HG02763 (cell line): Measurements from ENCODE around the gene IL12RB1.
"Not testable (repeated sequence)": the region's sequence is repeated elsewhere in the genome, so short reads cannot be mapped to it uniquely, and the experiment has no call there.

Experiments used
- ATAC-seq: cut with Tn5 transposase; IDR thresholded peaks from one replicate; pipeline ENCODE4 v1.9.1; 2021; ENCODE audit warnings: mild to moderate bottlenecking, moderate library complexity; ENCODE audit not compliant: unreplicated experiment

IL12RB1 gene

DNA sequence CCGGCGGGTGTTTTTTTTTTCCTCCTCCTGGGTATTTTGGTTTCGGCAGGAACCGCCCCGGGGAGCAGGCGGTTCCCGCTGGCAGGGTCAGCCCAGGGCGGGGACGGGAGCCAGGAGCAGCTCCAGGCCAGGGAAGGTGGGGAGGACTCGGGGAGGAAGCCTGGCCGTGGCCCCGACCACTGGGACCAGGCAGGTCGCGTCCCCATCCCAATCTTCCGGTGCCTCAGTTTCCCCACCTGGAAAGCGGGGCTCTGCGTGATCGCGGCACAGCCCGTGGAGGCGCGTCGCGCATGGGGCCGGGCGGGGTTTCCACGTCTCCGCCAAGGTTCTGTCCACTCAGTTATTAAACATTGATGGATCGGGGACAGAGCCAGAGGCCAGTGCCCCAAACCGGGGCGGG, 34.8 kb downstream of the IL12RB1 start:
- no peak for ATAC-seq

GRCh38 chr19:18049385-18049784, 37.3 kb downstream of the IL12RB1 start:
- no peak for ATAC-seq

GRCh38 chr19:18046059-18046718, 40.5 kb downstream of the IL12RB1 start:
- no peak for ATAC-seq

GRCh38 chr19:18045307-18046050, 41.3 kb downstream of the IL12RB1 start:
- peak; percentile 6 for ATAC-seq

GRCh38 chr19:18044825-18045304, 41.9 kb downstream of the IL12RB1 start:
- ATAC-seq = peak; percentile 90

DNA sequence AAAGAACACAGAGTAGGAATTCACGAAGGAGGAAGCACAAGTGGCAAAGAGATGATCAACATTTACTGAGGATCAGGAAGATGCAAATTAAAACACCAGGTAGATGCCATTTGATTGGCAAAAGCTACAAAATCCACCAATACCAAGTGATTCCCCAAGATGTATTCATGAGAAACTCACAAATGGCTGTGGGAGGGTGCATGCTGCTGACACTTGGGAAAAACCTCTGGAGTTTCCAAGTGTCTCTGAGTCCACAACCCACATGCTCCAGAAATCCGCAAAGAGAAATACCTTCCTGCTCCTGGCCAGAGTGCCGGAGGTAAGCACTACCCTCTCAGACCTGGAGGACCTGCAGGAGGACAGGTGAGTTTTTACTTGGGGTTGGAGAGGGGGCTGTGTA, 43.1 kb downstream of the IL12RB1 start:
- no peak for ATAC-seq

DNA sequence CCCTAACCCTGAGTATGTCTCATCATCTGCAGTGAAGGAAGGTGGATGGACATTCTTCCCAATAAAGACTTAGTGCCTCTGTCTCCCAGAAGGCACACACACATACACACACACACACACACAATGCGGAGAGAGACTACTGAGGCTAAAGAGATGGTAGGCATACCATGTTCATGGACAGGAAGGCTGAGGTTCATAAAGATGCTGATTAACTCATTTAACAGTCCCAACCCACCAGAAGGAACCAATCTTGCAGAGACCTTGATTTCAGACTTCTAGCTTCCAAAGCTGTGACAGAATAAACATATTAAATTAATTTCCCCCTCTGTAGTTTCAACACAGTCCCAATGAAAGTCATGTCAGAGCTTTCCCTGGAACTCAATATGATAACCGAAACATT, 45.7 kb downstream of the IL12RB1 start:
- no peak for ATAC-seq

DNA sequence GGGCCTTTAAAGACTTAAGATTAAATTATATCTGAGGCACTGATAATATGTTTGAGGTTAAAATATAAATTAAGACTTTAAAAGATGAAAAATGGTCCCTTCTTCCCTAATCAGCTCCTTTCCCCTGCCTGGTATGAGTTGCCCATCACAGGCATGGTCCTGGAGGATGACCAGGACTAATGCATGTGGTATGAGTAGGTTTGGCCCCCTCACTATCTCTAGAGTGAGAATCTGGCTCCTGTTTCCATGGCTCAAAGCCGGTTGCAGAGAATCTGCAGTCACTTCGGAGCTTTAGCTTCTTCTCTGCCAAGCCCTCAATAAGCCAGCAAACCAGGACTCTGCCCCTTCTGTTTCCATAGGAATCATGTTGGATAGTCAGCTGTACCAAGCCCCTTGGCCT, 54.6 kb downstream of the IL12RB1 start:
- not testable (repeated sequence) for ATAC-seq

DNA sequence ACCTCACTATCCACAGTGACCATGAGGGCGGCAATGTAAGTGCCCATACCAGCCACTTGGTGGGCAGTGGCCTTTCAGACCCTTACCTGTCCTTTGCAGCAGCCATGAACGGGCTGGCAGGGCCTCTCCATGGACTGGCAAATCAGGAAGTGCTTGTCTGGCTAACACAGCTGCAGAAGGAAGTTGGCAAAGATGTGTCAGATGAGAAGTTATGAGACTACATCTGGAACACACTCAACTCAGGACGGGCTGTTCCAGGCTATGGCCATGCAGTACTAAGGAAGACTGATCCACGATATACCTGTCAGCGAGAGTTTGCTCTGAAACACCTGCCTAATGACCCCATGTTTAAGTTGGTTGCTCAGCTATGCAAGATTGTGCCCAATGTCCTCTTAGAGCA, 55.3 kb downstream of the IL12RB1 start:
- not testable (repeated sequence) for ATAC-seq

GRCh38 chr19:18029617-18030338, 57.0 kb downstream of the IL12RB1 start:
- ATAC-seq = no peak

DNA sequence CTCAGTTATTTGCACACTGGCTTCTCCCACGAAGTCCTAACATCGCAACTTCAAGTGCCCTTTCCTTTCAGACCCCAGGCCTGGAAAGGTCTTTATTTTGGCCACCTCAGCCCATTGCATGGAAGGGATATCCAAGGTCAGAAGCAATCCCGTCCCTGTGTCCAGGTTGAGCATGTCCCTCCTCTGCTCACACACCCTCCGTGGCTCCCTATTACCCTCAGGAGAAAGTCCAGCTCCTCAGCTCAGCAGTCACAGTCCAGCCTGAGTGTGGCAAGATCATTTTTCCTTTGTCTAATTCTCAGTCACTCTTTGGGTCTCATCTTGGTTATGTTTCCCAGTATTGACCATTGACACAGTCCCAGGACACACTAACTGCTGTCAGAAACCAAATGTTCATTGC, 59.6 kb downstream of the IL12RB1 start:
- no peak for ATAC-seq

DNA sequence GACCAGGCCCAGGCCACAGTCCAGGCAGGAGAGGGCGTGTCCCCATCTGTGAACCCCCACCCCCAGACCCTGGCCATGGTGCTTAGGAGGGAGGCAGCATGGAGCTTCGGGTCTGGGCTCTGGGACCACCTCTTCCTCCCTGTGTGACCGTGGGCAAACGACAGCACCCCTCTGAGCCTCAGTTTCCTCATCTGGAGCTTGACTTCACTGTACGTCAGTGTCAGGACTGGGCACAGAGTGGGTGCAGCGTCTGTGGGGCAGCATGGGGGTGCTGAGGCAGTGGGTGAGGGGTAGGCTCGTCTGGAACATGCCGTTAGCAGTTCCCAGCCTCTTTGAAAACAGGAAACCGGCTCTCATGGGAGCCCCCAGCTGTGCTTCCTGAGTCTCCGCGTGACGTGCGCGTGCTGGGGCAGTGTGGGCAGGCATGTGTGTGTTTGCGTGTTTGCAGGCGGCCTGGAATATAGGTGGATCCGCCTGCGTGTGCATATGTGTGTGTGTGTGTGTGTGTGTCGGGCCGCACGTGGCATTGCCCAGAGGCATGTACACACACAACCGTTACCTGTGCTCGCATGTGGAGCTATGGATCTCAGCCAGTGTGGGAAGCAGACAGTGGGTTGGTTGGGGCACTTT, 63.0 kb downstream of the IL12RB1 start:
- ATAC-seq = no peak

- no peak for ATAC-seq
Observed at GRCh38 chr19:18021121-18021755, 65.5 kb downstream of the IL12RB1 start.

- ATAC-seq = no peak
Observed at GRCh38 chr19:18020212-18021085, 66.3 kb downstream of the IL12RB1 start.

GRCh38 chr19:18017275-18018083, 69.3 kb downstream of the IL12RB1 start:
- no peak for ATAC-seq

DNA sequence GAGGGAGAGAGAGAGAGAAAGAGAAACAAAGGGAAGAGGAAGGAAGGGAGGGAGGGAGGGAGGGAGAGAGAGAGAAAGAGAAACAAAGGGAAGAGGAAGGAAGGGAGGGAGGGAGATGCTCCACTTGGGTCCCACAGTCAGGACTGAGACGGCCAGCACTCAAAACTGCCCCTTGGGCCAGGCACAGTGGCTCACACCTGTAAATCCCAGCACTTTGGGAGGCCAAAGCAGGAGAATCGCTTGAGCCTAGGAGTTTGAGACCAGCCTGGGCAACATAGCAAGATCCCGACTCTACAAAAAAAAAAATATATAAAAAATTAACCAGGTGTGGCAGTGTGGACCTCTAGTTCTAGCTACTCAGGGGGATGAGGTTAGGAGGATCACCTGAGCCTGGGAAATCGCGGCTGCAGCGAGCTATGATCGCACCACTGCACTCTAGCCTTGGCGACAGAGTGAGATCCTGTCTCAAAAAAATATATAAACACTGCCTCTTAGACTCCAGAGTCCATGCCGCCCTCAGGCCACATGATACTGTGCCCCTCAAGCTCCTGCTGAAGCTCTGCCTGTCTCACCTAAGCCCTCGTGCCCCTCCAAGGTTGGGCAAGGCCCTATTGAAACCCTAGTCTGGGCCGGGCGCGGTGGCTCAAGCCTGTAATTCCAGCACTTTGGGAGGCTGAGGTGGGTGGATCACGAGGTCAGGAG, 70.4 kb downstream of the IL12RB1 start:
- ATAC-seq = no peak

DNA sequence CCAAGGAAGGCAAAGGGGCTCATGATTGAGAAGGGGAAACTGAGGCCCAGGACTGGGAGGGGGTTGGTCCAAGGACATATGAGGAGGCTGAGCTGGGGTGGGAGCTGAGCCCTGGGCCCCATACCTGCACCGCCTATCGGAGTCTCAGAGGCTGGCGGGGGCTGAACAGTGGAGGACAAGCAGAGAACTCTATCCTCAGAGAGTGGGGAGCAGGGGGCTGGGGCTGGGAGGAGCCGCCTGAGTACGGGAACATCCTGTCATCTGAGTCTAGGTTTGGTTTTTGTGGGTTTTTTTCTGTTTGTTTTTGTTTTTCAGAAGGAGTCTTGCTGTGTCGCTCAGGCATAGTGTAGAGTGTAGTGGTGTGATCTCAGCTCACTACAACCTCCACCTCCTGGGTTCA, 72.5 kb downstream of the IL12RB1 start:
- no peak for ATAC-seq
